ENCODE measurements around the gene FOXP1. TPM values are rescaled to one million over a fixed set of nuclear protein-coding genes. Genes with fewer than 3 reads are reported as not detected.

Gene FOXP1
- total and polyA plus RNA-seq, 8 donors, result 12.3 to 215 (median 117) TPM

DNA sequence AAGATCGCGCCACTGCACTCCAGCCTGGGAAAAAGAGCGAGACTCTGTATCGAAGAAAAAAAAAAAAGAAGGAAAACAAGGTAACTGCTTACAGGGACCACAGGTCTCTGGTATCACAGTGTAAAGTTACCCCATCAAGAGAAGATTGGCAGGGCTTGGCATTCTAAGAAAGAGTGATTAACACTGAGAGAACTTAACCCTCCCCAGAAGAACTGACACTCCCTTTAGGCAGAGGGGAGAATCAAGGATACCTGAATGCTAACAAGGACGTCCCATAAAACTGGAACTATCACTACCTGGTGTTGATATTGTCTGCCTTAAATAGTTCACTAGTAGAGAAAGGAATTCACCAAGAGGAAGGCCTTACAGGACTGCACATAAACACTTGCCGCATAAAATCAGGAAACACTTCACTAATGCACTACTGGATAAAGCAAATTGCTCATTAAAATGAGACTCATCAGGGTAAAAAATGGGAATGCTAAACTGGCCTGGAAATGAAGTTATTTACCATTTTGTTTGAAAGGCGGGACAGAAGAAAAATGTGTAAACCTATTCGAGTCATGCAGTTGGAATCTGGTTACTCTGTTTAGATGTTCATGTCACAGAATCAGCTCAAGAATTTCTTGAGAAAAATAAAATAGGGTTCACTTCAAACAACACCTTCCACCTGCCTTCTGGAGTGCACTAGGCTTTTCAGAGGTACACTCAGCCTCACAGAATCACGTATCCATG, 121.6 kb downstream of the FOXP1 start:
- Histone ChIP-seq H3K36me3 (no peaks in the 10 kb centered on the region), H3K4me3 (no peak overlapping the region), H3K9me3 (no peaks in the 10 kb centered on the region), H3K4me1 (peaks cover 0 to 21% (median 4%) of the 10 kb centered on the region in 4 donors), H3K27ac (no peak overlapping the region), H3K27me3 (no peaks in the 10 kb centered on the region)
- TF ChIP-seq POLR2AphosphoS5 (IDR thresholded peaks at IDR 0.05), result no peak
- no peak for TF ChIP-seq CTCF (IDR thresholded peaks at IDR 0.05)
- no peak for TF ChIP-seq EP300 (IDR thresholded peaks at IDR 0.05)
- no peak for TF ChIP-seq POLR2A (IDR thresholded peaks at IDR 0.05)
- DNase-seq, result no peak
- WGBS, 5 donors, result 75 to 89% (median 85%) methylated on average over 9 of the region's 9 CpGs
- intact Hi-C loops (cut with DNase I; ENCODE audit: low total_unique reads), result no loop called here

DNA sequence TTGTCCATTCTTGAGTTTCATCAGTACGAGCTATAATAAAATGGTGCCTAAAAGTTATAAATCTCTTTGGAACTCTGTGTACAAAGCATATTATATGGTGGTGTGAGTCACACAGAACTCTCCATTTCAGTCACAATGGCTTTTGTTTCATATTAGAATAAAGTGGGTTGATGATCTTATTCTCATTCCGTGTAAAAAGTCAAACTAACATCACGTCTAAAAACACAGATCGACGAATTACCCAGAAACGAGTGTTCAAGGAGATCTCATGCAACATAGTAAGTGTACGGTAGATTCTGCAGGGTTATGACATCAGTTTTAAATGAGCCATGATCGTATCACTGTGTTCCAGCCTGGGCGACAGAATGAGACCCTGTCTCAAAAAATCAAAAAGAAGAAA, 122.4 kb downstream of the FOXP1 start:
- intact Hi-C loops (cut with DNase I; ENCODE audit: low total_unique reads), result no loop called here
- Histone ChIP-seq H3K27ac (no peak overlapping the region), H3K27me3 (no peaks in the 10 kb centered on the region), H3K4me1 (peaks cover 0 to 29% (median 8%) of the 10 kb centered on the region in 4 donors), H3K36me3 (no peaks in the 10 kb centered on the region), H3K9me3 (no peaks in the 10 kb centered on the region), H3K4me3 (no peak overlapping the region)
- WGBS, 5 donors, result 82 to 92% (median 90%) methylated on average over 9 of the region's 9 CpGs
- no peak for DNase-seq
- TF ChIP-seq EP300 (IDR thresholded peaks at IDR 0.05), result no peak
- TF ChIP-seq CTCF (IDR thresholded peaks at IDR 0.05), result no peak
- TF ChIP-seq POLR2A (IDR thresholded peaks at IDR 0.05), result no peak
- no peak for TF ChIP-seq POLR2AphosphoS5 (IDR thresholded peaks at IDR 0.05)

DNA sequence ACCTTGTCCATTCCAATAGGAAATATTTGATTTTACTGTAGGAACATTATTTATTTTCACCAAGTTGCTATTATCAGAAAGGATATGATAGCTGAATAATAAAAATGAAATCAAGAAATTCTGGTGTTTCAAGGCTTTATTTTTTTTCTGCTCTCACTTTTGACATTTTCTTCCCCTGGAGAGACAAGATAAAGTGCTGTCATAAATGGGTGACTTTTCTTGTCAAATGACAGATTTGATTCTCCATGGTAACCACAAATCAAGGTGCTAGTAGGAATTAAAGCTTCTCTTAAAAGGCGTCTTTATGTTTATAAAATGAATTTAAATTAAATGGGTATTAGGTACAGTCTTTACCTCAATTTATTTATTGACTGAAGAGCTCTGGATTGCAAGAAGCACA, 124.6 kb downstream of the FOXP1 start:
- Histone ChIP-seq H3K27ac (no peak overlapping the region), H3K4me1 (peaks cover 5 to 45% (median 22%) of the 10 kb centered on the region in 4 donors), H3K9me3 (no peaks in the 10 kb centered on the region), H3K36me3 (no peaks in the 10 kb centered on the region), H3K27me3 (no peaks in the 10 kb centered on the region), H3K4me3 (no peak overlapping the region)
- TF ChIP-seq POLR2AphosphoS5 (IDR thresholded peaks at IDR 0.05) (no peak), POLR2A (IDR thresholded peaks at IDR 0.05) (no peak), EP300 (IDR thresholded peaks at IDR 0.05) (no peak)
- 88 to 96% (median 92%) methylated on average over 1 of the region's 1 CpG for WGBS, 5 donors
- no peak for DNase-seq
- intact Hi-C loops (cut with DNase I; ENCODE audit: low total_unique reads), result no loop called here

DNA sequence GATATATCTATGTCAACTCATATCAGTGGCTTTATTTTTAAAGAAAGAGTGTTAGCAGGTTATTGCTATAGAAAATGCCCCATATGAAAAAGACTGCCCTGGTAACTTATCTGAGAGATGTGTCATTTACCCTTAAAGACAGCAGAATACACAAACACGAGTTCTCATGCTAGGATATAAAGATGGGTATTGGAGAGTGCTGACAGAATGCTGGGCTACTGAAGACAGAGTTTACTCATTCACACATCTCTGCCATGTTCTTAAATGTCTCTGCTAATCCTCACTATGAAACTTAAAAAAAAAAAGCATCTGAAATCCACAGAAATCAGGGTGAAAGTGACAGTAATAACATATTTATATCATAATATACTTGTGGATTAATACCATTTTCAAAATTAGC, 126.7 kb downstream of the FOXP1 start:
- H3K36me3 ChIP-seq, result no peaks in the 10 kb centered on the region
- 41 to 59% (median 55%) methylated on average over 1 of the region's 1 CpG for WGBS, 5 donors
- H3K27me3 ChIP-seq, result no peaks in the 10 kb centered on the region
- TF ChIP-seq POLR2A (IDR thresholded peaks at IDR 0.05), result no peak
- no peak for TF ChIP-seq CTCF (IDR thresholded peaks at IDR 0.05)
- no peak for TF ChIP-seq POLR2AphosphoS5 (IDR thresholded peaks at IDR 0.05)
- TF ChIP-seq EP300 (IDR thresholded peaks at IDR 0.05), result no peak
- intact Hi-C loops (cut with DNase I; ENCODE audit: low total_unique reads), result no loop called here
- H3K27ac ChIP-seq, result no peak overlapping the region
- no peak overlapping the region for H3K4me3 ChIP-seq
- no peaks in the 10 kb centered on the region for H3K9me3 ChIP-seq
- DNase-seq, result no peak
- peaks cover 5 to 60% (median 33%) of the 10 kb centered on the region in 4 donors for H3K4me1 ChIP-seq

DNA sequence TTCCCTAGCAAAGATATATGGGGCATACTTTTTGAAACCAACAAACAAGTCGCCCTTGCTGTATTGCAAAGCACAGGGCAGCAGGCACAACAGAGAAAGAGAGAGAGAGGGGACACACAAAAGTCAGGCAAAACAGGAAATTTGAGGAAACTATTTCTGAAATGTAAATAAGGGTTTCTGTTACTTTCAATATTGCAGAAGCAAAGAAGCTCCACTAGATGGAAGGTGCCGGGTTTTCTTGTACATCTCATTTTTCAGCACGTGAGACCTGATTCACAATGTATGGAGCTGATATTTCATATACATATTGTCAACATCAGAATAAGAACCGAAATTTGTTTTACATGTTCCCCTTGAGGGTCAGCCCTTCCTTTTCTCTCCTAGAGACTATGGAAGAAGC, 127.4 kb downstream of the FOXP1 start:
- TF ChIP-seq POLR2AphosphoS5 (IDR thresholded peaks at IDR 0.05) (no peak), CTCF (IDR thresholded peaks at IDR 0.05) (no peak)
- peak overlapping the region in 1 of 5 donors; percentile 16 for H3K27ac ChIP-seq
- intact Hi-C loops (cut with DNase I; ENCODE audit: low total_unique reads), result no loop called here
- H3K9me3 ChIP-seq, result no peaks in the 10 kb centered on the region
- 36 to 57% (median 49%) methylated on average over 4 of the region's 4 CpGs for WGBS, 5 donors
- peaks cover 5 to 62% (median 35%) of the 10 kb centered on the region in 4 donors for H3K4me1 ChIP-seq
- H3K36me3 ChIP-seq, result no peaks in the 10 kb centered on the region
- no peak for DNase-seq
- H3K27me3 ChIP-seq, result no peaks in the 10 kb centered on the region
- no peak overlapping the region for H3K4me3 ChIP-seq
